Left colon (tissue), 2 donors: ENCODE results near the gene MED13L. TPM values are rescaled to one million over a fixed set of nuclear protein-coding genes. Genes with fewer than 3 reads are reported as not detected.

Experiments used
- microRNA-seq, 2 donors: library from miRNA; unstranded; fragments of <30 nt; microRNA quantifications; one replicate each; pipeline versions ENCODE4 v1.1.0 to v1.2.0, GENCODE V29; 2020
- total RNA-seq, 2 donors: library from RNA; stranded (reverse); fragmentation: NEBNext Ultra II Directional; extraction: Animal tissue kit (Norgen Biotek cat#: 25700); gene quantifications; one replicate each; pipeline ENCODE4 v1.2.1, GENCODE V29; 2021
- donor health status: DM: no; HTN: no; CAD: no.
- donor health status: DM: yes; HTN: yes; CAD: no.

Gene MED13L
- total RNA-seq, 2 donors from 2014 or later = 94.2 to 106 TPM

Small RNAs within 50 kb of the gene (microRNA-seq; reads per million reads assigned to microRNA genes)
- gene MIR620 = 0 reads per million in 2 donors
